GM21825 (cell line): ENCODE results near the gene NXNL2.

Experiments
- ATAC-seq: cut with Tn5 transposase; IDR thresholded peaks from one replicate; pipeline ENCODE4 v1.9.1; 2021; ENCODE audit warnings: mild to moderate bottlenecking, moderate library complexity; ENCODE audit not compliant: unreplicated experiment

Gene NXNL2

GRCh38 chr9:88578121-88579049 lies 43.4 kb downstream of the NXNL2 start:
- ATAC-seq: peak; percentile 87

- ATAC-seq: no peak
Observed at GRCh38 chr9:88579050-88579715, 44.2 kb downstream of the NXNL2 start.

- ATAC-seq: no peak
Observed at GRCh38 chr9:88580961-88581360, 46.0 kb downstream of the NXNL2 start.

- no peak for ATAC-seq
Observed at GRCh38 chr9:88583901-88584596, 49.1 kb downstream of the NXNL2 start.

GRCh38 chr9:88585426-88585825 lies 50.4 kb downstream of the NXNL2 start:
- ATAC-seq: no peak

- no peak for ATAC-seq
Observed at GRCh38 chr9:88586452-88586851, 51.5 kb downstream of the NXNL2 start.

- no peak for ATAC-seq
Observed at GRCh38 chr9:88587182-88587581, 52.2 kb downstream of the NXNL2 start.

- no peak for ATAC-seq
Observed at GRCh38 chr9:88587885-88588649, 53.1 kb downstream of the NXNL2 start.

GRCh38 chr9:88589656-88590055 lies 54.7 kb downstream of the NXNL2 start:
- no peak for ATAC-seq

GRCh38 chr9:88590558-88591146 lies 55.7 kb downstream of the NXNL2 start:
- ATAC-seq: no peak

- peak; percentile 82 for ATAC-seq
Observed at GRCh38 chr9:88593537-88594185, 58.7 kb downstream of the NXNL2 start.
